Hematopoietic multipotent progenitor cell treated with erythropoietin and hydrocortisone succinate and interleukin-3 and kit ligand, for 8 days (in vitro differentiated cells): Measurements from ENCODE around the gene TTC19.
"Not testable (repeated sequence)": the region's sequence is repeated elsewhere in the genome, so short reads cannot be mapped to it uniquely, and the experiment has no call there.

Experiments used
- DNase-seq: peaks from one replicate; pipeline ENCODE4 v3.0.0-alpha.2; 2015

Gene TTC19

GRCh38 chr17:16033729-16034349 is 34.2 kb downstream of the TTC19 start:
- DNase-seq = no peak

GRCh38 chr17:16036261-16036660 is 36.6 kb downstream of the TTC19 start:
- no peak for DNase-seq

DNA sequence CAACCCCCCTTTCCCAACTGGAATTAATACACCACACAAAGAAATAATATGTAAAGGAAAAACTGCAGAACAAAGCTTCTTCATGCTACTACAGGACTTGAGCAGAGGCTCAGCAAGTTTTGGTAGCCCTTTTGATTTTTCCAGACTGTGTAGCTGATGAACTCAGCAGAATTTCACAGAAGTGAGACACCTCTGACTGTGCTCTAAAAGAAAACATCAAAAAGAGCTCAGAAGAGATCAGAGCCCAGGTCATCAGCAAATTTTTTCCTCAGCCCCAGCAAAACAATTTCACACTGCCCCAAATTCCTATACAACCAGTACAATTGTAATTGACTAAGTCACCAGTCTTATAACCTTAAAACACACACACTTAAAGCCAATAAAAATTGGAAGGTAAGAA is 38.0 kb downstream of the TTC19 start:
- DNase-seq = no peak

GRCh38 chr17:16040710-16041251 is 41.2 kb downstream of the TTC19 start:
- no peak for DNase-seq

DNA sequence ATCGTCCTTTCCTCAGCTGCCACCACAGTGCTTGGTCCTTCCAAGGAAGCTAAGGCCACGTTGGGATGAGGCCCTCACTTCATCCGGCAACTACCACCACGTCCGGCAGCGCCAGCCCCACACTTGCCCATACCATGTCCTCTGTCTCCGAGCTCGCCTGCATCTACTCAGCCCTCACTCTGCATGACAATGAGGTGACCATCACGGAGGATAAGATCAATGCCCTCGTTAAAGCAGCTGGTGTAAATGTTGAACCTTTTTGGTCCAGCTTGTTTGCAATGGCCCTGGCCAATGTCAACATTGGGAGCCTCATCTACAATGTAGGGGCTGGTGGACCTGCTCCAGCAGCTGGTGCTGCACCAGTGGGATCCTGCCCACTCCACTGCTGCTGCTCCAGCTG is 44.9 kb downstream of the TTC19 start:
- no peak for DNase-seq

DNA sequence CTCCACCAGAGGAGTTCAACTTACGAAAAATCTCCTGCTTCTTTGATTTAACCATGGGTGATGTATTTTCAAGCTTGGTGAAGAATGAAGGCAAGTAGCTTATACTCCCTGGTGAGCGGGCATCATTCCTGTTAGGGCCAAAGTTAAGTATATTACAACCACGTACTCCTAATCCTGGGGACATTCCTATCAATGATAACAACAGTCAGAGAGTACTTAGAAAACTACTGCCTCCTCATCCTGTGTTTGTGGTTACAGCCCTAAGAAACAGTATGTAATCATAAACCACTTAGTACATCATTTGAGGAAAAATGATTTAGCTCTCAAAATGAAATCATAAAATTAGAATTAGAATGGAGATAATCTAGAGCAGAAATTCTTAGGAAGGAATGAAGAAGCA is 47.3 kb downstream of the TTC19 start:
- no peak for DNase-seq

- no peak for DNase-seq
These were observed 49.3 kb downstream of the TTC19 start for GRCh38 chr17:16048811-16049449.

DNA sequence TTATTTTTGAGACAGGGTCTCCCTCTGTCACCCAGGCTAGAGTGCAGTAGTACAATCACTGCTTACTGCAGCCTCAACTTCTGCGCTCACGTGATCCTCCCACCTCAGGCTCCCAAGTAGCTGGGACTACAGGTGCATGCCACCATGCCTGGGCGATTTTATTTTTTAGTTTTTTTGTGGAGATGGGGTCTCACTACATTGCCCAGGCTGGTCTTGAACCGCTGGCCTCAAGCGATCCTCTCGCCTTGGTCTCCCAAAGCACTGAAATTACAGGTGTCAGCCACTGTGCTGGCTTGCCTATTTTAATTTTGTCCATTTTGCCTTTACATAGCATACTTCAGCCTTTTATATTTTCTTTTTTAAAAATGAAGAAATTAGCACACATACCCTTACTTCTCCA is 51.2 kb downstream of the TTC19 start:
- no peak for DNase-seq

DNA sequence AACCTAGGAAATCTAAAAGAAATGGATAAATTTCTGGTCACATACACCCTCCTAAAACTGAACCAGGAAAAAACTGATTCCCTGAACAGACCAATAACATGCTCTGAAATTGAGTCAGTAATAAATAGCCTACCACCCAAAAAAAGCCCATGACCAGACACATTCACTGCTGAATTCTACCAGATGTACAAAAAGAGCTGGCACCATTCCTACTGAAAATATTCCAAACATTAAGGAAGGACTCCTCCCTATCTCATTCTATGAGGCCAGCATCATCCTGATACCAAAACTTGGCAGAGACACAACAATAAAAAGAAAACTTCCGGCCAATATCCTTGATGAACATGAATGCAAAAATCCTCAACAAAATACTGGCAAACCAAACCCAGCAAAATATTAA is 52.9 kb downstream of the TTC19 start:
- DNase-seq = no peak

GRCh38 chr17:16055139-16055538 is 55.5 kb downstream of the TTC19 start:
- not testable (repeated sequence) for DNase-seq

GRCh38 chr17:16061631-16062030 is 62.0 kb downstream of the TTC19 start:
- DNase-seq = no peak

- DNase-seq = no peak
These were observed 66.5 kb downstream of the TTC19 start for GRCh38 chr17:16066125-16066524.

- DNase-seq = no peak
These were observed 68.7 kb downstream of the TTC19 start for GRCh38 chr17:16068323-16068722.

DNA sequence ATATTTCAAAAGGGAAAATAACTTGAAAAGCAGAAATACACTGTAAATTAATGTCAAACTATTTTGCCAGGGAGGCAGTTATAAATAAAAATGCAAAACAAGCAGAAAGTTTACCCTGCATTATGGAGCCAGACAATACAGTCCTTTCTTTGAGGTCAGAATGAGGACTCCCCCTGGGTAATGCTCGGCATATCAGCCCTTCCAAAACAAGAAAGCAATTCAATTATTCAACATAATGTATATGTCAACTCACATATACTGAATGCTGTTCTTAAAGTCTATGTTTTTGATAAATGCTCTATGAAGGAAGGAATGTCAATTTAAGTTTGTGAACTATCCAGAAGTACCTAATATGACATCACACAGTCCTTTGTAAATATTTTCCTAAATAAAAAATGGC is 72.4 kb downstream of the TTC19 start:
- no peak for DNase-seq

DNA sequence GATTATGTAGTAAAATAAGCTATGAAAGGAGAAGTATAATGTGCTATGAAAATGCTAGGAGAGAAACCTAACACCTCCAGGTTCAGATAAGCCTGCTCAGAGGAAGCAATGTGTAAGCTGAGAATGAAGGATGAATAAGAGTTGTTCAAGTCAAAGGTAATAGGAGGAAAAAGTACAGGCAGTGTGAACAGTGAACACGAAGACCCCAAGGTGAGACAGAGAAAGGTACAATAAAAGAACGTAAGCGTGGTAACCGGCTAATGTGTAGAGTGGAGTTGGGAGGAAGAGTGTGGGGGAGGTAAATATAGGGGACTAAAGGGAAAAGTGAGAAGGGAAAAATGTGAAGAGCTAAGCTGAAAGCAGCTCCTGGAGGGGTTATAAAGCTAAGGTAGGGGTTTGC is 74.2 kb downstream of the TTC19 start:
- no peak for DNase-seq

DNA sequence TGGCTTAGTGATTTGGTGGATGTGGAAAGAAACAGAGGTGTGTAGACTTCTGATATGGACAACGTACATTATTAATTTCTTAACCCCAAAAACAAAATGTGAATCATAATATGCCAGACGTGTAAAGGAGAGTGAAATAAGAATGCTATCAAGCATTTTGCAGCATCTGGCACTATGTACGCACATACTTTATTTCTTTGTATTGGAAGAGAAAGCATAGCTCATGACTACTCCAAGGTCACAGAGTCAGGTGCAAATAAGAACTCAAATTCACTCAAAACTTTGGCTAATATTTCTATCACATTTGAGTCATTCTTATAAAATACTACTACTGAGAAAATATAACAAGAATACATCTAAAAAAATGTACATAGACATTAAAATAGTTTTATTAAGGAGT is 74.8 kb downstream of the TTC19 start:
- no peak for DNase-seq

DNA sequence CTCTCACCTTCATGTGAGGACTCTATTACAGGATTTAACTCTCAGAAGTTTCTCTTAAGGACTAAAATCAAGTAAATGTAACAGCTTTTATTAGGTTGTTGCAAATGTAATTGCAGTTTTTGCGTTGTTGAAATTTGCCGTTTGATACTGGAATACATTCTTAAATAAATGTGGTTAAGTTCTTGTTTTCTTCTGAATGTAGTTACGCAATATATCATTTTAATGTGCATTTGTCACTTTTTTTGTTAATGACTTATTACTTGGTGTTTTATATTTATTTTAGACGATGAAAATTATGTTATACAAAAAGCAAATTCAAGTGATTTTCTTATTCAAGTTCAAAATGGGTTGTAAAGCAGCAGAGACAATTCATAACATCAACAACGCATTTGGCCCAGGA is 76.3 kb downstream of the TTC19 start:
- no peak for DNase-seq
